Sigmoid colon (tissue), 7 donors: ENCODE results near the gene RBM25. TPM values are rescaled to one million over a fixed set of nuclear protein-coding genes. Genes with fewer than 3 reads are reported as not detected.
"Not testable (repeated sequence)": the region's sequence is repeated elsewhere in the genome, so short reads cannot be mapped to it uniquely, and the experiment has no call there.

Source experiments
- DNase-seq: peaks from one replicate; pipeline ENCODE4 v3.0.0-alpha.2; 2019
- H3K27ac ChIP-seq, 4 donors: fragments of 200-600 bp; sonication (generic); one replicate each; pipeline ENCODE4 v1.5.1; 2016 to 2019; ENCODE audit warnings: mild to moderate bottlenecking in 1 of 4
- H3K27me3 ChIP-seq, 3 donors: fragments of 200-600 bp; sonication (generic); one replicate each; pipeline ENCODE4 v1.5.1; 2019; ENCODE audit warnings: mild to moderate bottlenecking in 1 of 3
- H3K36me3 ChIP-seq, 4 donors: fragments of 200-600 bp; sonication (generic); one replicate each; pipeline ENCODE4 v1.5.1; 2016 to 2019
- H3K4me1 ChIP-seq, 4 donors: fragments of 200-600 bp; sonication (generic); one replicate each; pipeline ENCODE4 v1.5.1; 2017 to 2019
- H3K4me3 ChIP-seq, 4 donors: fragments of 200-600 bp; sonication (generic); one replicate each; pipeline ENCODE4 v1.5.1; 2017 to 2019; ENCODE audit warnings: mild to moderate bottlenecking in 2 of 4, moderate library complexity in 1 of 4
- H3K9me3 ChIP-seq, 4 donors: fragments of 200-600 bp in 3 of 4; sonication (generic) in 3 of 4; one replicate each; pipeline versions ENCODE4 v1.5.1 to v1.6.1; 2013 to 2019
- CTCF ChIP-seq, 4 experiments: fragments of 450-650 bp in 3 of 4; fragments of 200-600 bp in 1 of 4; IDR thresholded peaks; one replicate each; pipeline ENCODE4 v1.5.1; 2016 to 2019; ENCODE audit warnings: antibody characterized with exemption in 4 of 4, mild to moderate bottlenecking in 3 of 4, moderate library complexity in 2 of 4
- EP300 ChIP-seq, 4 donors: sonication (generic); formaldehyde crosslinking; IDR thresholded peaks; one replicate each; pipeline ENCODE4 v1.6.1; 2017; ENCODE audit warnings: antibody characterized with exemption in 4 of 4
- POLR2A ChIP-seq, 2 donors: fragments of 450-650 bp; IDR thresholded peaks; one replicate each; pipeline ENCODE4 v1.6.1; 2016; ENCODE audit warnings: antibody characterized with exemption in 2 of 2, mild to moderate bottlenecking in 2 of 2, moderate library complexity in 2 of 2
- POLR2AphosphoS5 ChIP-seq, 4 donors: sonication (generic); formaldehyde crosslinking; IDR thresholded peaks; one replicate each; pipeline ENCODE4 v1.6.1; 2017; ENCODE audit warnings: antibody characterized with exemption in 4 of 4
- WGBS, 2 donors: extraction: QIAGEN DNeasy Blood & Tissue Kit; methylation state at CpG; one replicate each; pipeline ENCODE4 v1.1.7; 2013; 5-methylcytosine and 5-hydroxymethylcytosine counted together
- intact Hi-C: fragments of 100-400 bp; cut with DNase I; formaldehyde crosslinking; loops from one replicate; pipeline ENCODE4 v1.15.1; 2023
- polyA plus RNA-seq, 3 donors: library from polyadenylated mRNA; stranded (reverse); fragments of 200-250 nt; gene quantifications; one replicate each; pipeline ENCODE4 v1.2.3, GENCODE V29; 2013
- total RNA-seq, 4 donors: library from RNA; depleted of rRNA; stranded (reverse); fragments of >200 nt; gene quantifications; one replicate each; pipeline ENCODE4 v1.1.0, GENCODE V29; 2016
- donor health status: healthy with polysubstance abuse.
- donor health status: Bipolar disorder and iron deficiency.
- donor health status: healthy.

Gene RBM25
- total and polyA plus RNA-seq, 7 donors, result 10.8 to 78.9 (median 46.7) TPM

- no peak for DNase-seq
- no peak overlapping the region for H3K4me3 ChIP-seq
- H3K9me3 ChIP-seq, result no peaks in the 10 kb centered on the region
- peaks cover 10 to 14% (median 12%) of the 10 kb centered on the region in 4 donors for H3K36me3 ChIP-seq
- no peak for TF ChIP-seq POLR2A (IDR thresholded peaks at IDR 0.05)
- intact Hi-C loops, result loop anchor here (1.0 kb wide), 1 partner anchor 30 kb away; the partner anchor contains the start of gene RBM25
- H3K27me3 ChIP-seq, result no peaks in the 10 kb centered on the region
- H3K4me1 ChIP-seq, result peaks cover 0 to 28% (median 25%) of the 10 kb centered on the region in 4 donors
- H3K27ac ChIP-seq, result no peak overlapping the region
Measured at GRCh38 chr14:73027984-73028383, 30.4 kb upstream of the RBM25 start.

GRCh38 chr14:73036706-73037450, 21.5 kb upstream of the RBM25 start:
- intact Hi-C loops, H3K4me3 ChIP-seq, H3K27me3 ChIP-seq, DNase-seq, H3K9me3 ChIP-seq, H3K36me3 ChIP-seq, H3K27ac ChIP-seq, H3K4me1 ChIP-seq: not testable (repeated sequence)
- 88 to 93% methylated on average over 9 of the region's 9 CpGs for WGBS, 2 donors

DNA sequence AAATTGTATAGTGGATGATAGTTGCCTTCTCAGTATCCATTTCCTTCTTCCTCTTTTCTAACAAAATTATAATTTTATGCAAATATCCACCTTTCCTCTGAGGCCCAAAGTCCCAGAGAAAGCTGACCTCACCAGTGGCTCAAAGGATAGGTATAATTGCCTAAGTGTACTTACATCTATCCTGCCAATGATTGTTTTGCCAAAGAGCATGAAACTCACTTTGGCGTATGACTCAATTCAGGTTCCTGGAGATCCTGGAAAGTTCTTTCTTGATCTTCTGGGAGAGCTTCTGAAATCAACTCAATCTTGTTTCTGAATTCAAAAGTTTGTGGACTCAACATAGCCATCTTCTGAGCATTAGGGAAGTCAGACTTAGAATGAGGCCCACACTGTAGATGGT, 10.5 kb upstream of the RBM25 start:
- intact Hi-C loops, result no loop called here
- H3K4me3 ChIP-seq, result no peak overlapping the region
- 90 to 93% methylated on average over 1 of the region's 1 CpG for WGBS, 2 donors

DNA sequence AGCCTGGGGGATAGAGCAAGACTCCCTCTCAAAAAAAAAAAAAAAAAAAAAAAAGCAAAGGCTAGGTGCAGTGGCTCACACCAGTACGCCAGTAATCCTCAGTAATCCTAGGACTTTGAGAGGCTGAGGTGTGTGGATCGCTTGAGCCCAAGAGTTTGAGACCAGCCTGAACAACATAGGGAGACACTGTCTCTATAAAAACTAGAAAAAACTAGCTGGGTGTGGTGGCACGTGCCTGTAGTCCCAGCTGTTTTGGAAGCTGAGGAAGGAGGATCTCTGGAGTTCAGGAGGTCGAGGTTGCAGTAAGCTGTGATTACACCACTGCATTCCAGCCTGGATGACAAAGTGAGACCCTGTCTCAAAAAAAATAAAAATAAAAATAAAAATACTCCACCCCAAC, 8.9 kb upstream of the RBM25 start:
- WGBS, 2 donors, result 47 to 71% methylated on average over 4 of the region's 4 CpGs
- Histone ChIP-seq H3K36me3 (no peaks in the 10 kb centered on the region), H3K27ac (no peak overlapping the region), H3K4me1 (no peaks in the 10 kb centered on the region), H3K27me3 (no peaks in the 10 kb centered on the region), H3K9me3 (no peaks in the 10 kb centered on the region), H3K4me3 (no peak overlapping the region)
- TF ChIP-seq POLR2A (IDR thresholded peaks at IDR 0.05) (no peak), CTCF (IDR thresholded peaks at IDR 0.05) (no peak), EP300 (IDR thresholded peaks at IDR 0.05) (no peak), POLR2AphosphoS5 (IDR thresholded peaks at IDR 0.05) (no peak)
- intact Hi-C loops, result no loop called here
- no peak for DNase-seq

More for the DNA sequence above, 10.5 kb upstream of the RBM25 start:
- TF ChIP-seq CTCF (IDR thresholded peaks at IDR 0.05) (no peak), POLR2AphosphoS5 (IDR thresholded peaks at IDR 0.05) (no peak), POLR2A (IDR thresholded peaks at IDR 0.05) (no peak), EP300 (IDR thresholded peaks at IDR 0.05) (no peak)
- Histone ChIP-seq H3K9me3 (no peaks in the 10 kb centered on the region), H3K27me3 (no peaks in the 10 kb centered on the region), H3K27ac (no peak overlapping the region), H3K36me3 (no peaks in the 10 kb centered on the region), H3K4me1 (no peaks in the 10 kb centered on the region)
- DNase-seq, result no peak

GRCh38 chr14:73055251-73055650, 3.1 kb upstream of the RBM25 start:
- intact Hi-C loops, result no loop called here
- peaks cover 0 to 21% (median 17%) of the 10 kb centered on the region in 4 donors for H3K4me1 ChIP-seq
- no peaks in the 10 kb centered on the region for H3K27me3 ChIP-seq
- 93 to 98% methylated on average over 1 of the region's 1 CpG for WGBS, 2 donors
- H3K4me3 ChIP-seq, result no peak overlapping the region
- TF ChIP-seq EP300 (IDR thresholded peaks at IDR 0.05) (no peak), POLR2AphosphoS5 (IDR thresholded peaks at IDR 0.05) (no peak)
- DNase-seq, result no peak
- no peaks in the 10 kb centered on the region for H3K9me3 ChIP-seq
- no peak overlapping the region for H3K27ac ChIP-seq
- H3K36me3 ChIP-seq, result no peaks in the 10 kb centered on the region

DNA sequence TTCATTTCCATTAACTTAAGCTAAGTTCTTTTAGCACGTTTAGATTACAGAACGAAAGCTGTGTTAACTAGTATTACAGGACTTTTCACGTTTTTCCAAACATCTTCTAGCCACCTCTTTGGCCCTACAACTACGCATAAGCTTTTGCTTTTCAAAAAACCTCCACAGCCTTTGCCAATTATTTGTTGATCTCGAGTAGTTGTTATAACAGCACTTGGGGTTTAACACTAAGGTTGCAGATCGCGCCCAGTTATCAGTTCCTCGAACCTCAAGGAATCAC, 450 bp upstream of the RBM25 start:
- H3K4me3 ChIP-seq, result peak overlapping the region; percentile 53 to 94 (median 82)
- no peaks in the 10 kb centered on the region for H3K36me3 ChIP-seq
- peaks cover 0 to 46% (median 39%) of the 10 kb centered on the region in 4 donors for H3K4me1 ChIP-seq
- H3K27ac ChIP-seq, result peak overlapping the region; percentile 91 to 98 (median 95)
- H3K9me3 ChIP-seq, result no peaks in the 10 kb centered on the region
- 3 to 8% methylated on average over 8 of the region's 8 CpGs for WGBS, 2 donors
- no peak for TF ChIP-seq POLR2A (IDR thresholded peaks at IDR 0.05)
- no peak for TF ChIP-seq EP300 (IDR thresholded peaks at IDR 0.05)
- TF ChIP-seq CTCF (IDR thresholded peaks at IDR 0.05), result no peak
- no peak for TF ChIP-seq POLR2AphosphoS5 (IDR thresholded peaks at IDR 0.05)
- intact Hi-C loops, result loop anchor here (1.0 kb wide), 1 partner anchor 31 kb away; the partner anchor contains the start of gene ZFYVE1
- DNase-seq, result no peak
- no peaks in the 10 kb centered on the region for H3K27me3 ChIP-seq
